ENCODE data around the gene CACNA2D4.
A peak's percentile ranks its signal among the peaks of the same experiment; 100 is the strongest.

The CACNA2D4 gene

DNA sequence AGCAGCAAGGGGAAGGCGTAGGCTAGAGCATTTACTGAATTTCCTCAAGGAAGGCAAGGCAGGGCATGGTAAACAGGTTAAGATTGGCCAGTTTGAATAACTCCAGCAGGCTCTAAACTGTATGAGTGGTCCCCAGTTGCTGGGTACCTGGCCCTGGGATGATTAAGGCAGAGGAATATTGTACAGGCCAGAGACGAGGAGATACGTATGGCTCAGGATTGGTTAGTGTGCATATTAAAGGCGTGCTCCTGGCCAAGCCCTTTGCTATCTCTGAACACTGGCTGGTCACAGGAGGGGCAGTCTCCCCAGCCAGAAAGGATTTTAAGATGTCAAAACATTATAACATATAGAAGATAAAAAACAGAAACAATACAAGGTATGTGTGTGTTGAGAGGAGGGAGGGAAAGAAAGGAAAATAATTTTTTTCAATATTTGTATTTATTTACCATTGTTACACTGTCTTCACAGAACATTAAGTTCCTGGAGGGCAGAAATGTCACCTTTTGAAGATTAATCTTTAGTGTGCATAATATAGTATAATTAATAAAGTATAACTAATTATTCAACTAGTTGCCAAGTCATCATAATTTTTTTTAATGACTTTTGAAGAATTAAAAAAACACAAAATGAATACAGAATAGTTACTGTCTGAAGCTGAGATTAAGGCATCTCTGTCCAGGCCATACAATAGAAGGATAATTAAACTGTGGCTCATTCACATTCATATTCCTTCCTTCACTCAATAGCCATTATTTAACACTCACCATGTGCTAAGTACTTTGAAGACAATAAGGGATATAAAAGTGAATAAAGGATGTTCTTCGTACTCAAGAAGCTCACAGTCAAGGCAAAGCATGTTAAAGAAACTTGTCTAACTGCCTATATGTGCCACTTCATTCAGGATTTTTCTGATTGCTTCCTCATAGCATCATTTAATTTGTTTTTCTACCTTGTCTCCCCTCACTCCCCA is 43.9 kb upstream of the CACNA2D4 start:
- Histone ChIP-seq H3K9ac (ENCODE audit: low read length) (no peak overlapping the region), H3K4me3 (ENCODE audit: insufficient read depth in 1 of 2, low read depth in 1 of 2, low read length in 2 of 2) (no peak overlapping the region), H3K27ac (ENCODE audit: low read length, poor library complexity, severe bottlenecking) (no peak overlapping the region), H3K9me3 (ENCODE audit: control insufficient read depth, low read length) (no peaks in the 10 kb centered on the region), H3K27me3 (ENCODE audit: control insufficient read depth in 1 of 2, insufficient read depth in 1 of 2, low read length in 2 of 2) (no peaks in the 10 kb centered on the region), H3K23ac (ENCODE audit: low read length in 2 of 2) (no peak overlapping the region), H2BK120ac (ENCODE audit: low read depth, low read length) (no peak overlapping the region), H3K14ac (ENCODE audit: low read length in 2 of 2) (no peak overlapping the region), H4K91ac (ENCODE audit: low read length) (no peak overlapping the region), H3K4me2 (ENCODE audit: low read length, poor library complexity, severe bottlenecking) (no peak overlapping the region), H2BK15ac (ENCODE audit: low read depth, poor library complexity, severe bottlenecking) (no peak overlapping the region), H3K36me3 (ENCODE audit: control insufficient read depth in 1 of 2, insufficient read depth in 2 of 2, low read depth in 1 of 2, low read length in 2 of 2) (peaks cover 13 to 79% of the 10 kb centered on the region in 2 experiments), H2BK5ac (ENCODE audit: low read depth, low read length, poor library complexity, severe bottlenecking) (no peak overlapping the region), H2AFZ (ENCODE audit: low read depth, low read length) (no peak overlapping the region), H4K8ac (ENCODE audit: low read length) (no peak overlapping the region), H3K4ac (ENCODE audit: low read depth in 1 of 2, low read length in 2 of 2) (no peak overlapping the region), H2AK5ac (ENCODE audit: low read length, severe bottlenecking) (no peak overlapping the region), H3K79me1 (replicated peaks; ENCODE audit: low read length, poor library complexity, severe bottlenecking) (peaks cover 3% of the 10 kb centered on the region), H3K4me1 (ENCODE audit: control insufficient read depth, insufficient read depth, low read depth, low read length) (no peaks in the 10 kb centered on the region), H2BK12ac (ENCODE audit: low read length in 2 of 2) (no peak overlapping the region), H3K18ac (ENCODE audit: low read depth in 1 of 2, low read length in 2 of 2) (no peak overlapping the region)
- 98% methylated on average over 5 of the region's 5 CpGs for WGBS
- no peak for DNase-seq

DNA sequence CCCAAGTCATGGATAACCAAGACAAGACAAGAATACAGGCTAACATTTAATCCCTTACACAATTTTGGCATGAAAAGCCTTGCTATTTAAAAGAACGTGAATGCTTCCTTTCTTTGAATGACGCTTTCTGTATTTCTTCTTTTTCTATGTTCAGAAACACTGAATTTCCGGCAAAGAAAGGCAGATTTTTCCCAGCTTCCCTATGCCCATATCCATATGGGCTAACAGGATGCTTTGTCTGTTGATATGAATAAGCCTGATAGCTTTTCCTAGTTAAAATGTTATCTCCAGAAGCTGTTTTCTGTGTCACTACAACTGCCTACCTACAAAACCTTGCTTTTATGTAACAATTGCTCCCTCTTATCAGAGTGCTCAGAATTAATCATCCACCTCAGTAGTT is 38.3 kb upstream of the CACNA2D4 start:
- H2BK12ac ChIP-seq (ENCODE audit: low read length in 2 of 2) = no peak overlapping the region
- no peaks in the 10 kb centered on the region for H3K4me1 ChIP-seq (ENCODE audit: control insufficient read depth, insufficient read depth, low read depth, low read length)
- no peak overlapping the region for H3K14ac ChIP-seq (ENCODE audit: low read length in 2 of 2)
- H3K9me3 ChIP-seq (ENCODE audit: control insufficient read depth, low read length) = no peaks in the 10 kb centered on the region
- no peak overlapping the region for H2BK120ac ChIP-seq (ENCODE audit: low read depth, low read length)
- no peaks in the 10 kb centered on the region for H3K27me3 ChIP-seq (ENCODE audit: control insufficient read depth in 1 of 2, insufficient read depth in 1 of 2, low read length in 2 of 2)
- H3K79me1 ChIP-seq (replicated peaks; ENCODE audit: low read length, poor library complexity, severe bottlenecking) = peaks cover 15% of the 10 kb centered on the region
- H3K9ac ChIP-seq (ENCODE audit: low read length) = no peak overlapping the region
- no peak overlapping the region for H2AFZ ChIP-seq (ENCODE audit: low read depth, low read length)
- H3K27ac ChIP-seq (ENCODE audit: low read length, poor library complexity, severe bottlenecking) = no peak overlapping the region
- 100% methylated on average over 2 of the region's 3 CpGs for WGBS
- no peak overlapping the region for H4K91ac ChIP-seq (ENCODE audit: low read length)
- peaks cover 27 to 67% of the 10 kb centered on the region in 2 experiments for H3K36me3 ChIP-seq (ENCODE audit: control insufficient read depth in 1 of 2, insufficient read depth in 2 of 2, low read depth in 1 of 2, low read length in 2 of 2)
- H2AK5ac ChIP-seq (ENCODE audit: low read length, severe bottlenecking) = no peak overlapping the region
- H3K4me2 ChIP-seq (ENCODE audit: low read length, poor library complexity, severe bottlenecking) = no peak overlapping the region
- H3K4ac ChIP-seq (ENCODE audit: low read depth in 1 of 2, low read length in 2 of 2) = no peak overlapping the region
- no peak overlapping the region for H2BK5ac ChIP-seq (ENCODE audit: low read depth, low read length, poor library complexity, severe bottlenecking)
- no peak overlapping the region for H3K18ac ChIP-seq (ENCODE audit: low read depth in 1 of 2, low read length in 2 of 2)
- H4K8ac ChIP-seq (ENCODE audit: low read length) = no peak overlapping the region
- H2BK15ac ChIP-seq (ENCODE audit: low read depth, poor library complexity, severe bottlenecking) = no peak overlapping the region
- no peak overlapping the region for H3K23ac ChIP-seq (ENCODE audit: low read length in 2 of 2)
- no peak overlapping the region for H3K4me3 ChIP-seq (ENCODE audit: insufficient read depth in 1 of 2, low read depth in 1 of 2, low read length in 2 of 2)
- no peak for DNase-seq

DNA sequence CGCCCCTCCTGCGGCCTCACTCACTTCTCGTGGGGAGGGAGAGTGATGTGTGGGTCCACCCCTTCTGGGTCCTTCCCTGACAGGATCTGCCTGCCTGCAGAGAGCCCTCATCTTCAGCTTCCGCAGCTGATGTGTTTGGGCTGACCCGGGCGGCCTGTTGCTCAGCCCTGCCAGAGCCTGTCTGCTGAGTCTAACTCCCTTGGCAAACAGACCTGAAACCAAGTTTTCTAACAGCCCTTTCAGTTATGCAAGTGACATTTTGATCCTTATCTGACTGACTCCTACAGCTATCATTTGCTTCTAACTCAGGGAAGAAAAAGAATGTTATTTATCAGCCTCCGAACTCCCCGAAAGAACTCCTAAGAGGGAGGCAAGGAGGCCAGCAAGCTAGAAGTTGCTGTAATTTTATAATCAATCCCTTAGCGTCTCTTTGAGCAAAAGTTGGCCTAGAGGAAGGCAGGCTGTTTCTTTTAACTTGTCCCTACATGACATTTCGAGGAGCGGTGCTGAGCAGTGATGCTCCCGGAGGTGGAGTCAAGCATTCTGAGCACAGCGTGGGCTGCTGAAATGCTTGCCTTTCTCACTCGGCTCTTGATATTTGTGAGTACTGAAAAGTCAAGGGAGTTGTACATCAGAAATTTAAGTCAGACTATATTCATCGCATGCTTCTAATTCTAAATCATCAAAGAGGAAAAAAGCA is 31.5 kb upstream of the CACNA2D4 start:
- no peaks in the 10 kb centered on the region for H3K4me1 ChIP-seq (ENCODE audit: control insufficient read depth, insufficient read depth, low read depth, low read length)
- no peak overlapping the region for H4K8ac ChIP-seq (ENCODE audit: low read length)
- peaks cover 32% of the 10 kb centered on the region for H3K79me1 ChIP-seq (replicated peaks; ENCODE audit: low read length, poor library complexity, severe bottlenecking)

DNA sequence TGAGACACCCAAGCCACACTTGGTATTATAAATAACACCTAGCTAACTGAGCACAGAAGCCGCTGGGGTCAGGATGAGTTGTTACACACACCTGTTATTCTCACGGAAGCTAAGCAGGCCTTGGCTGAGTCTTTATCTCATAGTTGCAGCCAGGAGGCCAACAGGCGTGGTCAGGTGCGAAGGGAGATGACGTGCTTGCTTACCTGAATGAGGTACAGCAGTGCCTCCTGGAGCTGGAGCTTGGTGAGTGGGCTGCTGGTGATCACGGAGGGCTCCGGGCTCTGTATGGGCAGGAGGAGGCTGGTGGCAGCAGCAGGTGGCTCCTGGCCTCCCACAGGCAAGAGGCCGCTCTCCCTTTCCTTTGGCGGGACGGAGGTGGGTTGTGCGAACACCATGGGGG is 30.4 kb upstream of the CACNA2D4 start:
- H3K23ac ChIP-seq (ENCODE audit: low read length in 2 of 2) = no peak overlapping the region
- H2BK120ac ChIP-seq (ENCODE audit: low read depth, low read length) = no peak overlapping the region
- no peak overlapping the region for H3K4me2 ChIP-seq (ENCODE audit: low read length, poor library complexity, severe bottlenecking)
- no peak overlapping the region for H3K4ac ChIP-seq (ENCODE audit: low read depth in 1 of 2, low read length in 2 of 2)
- H2BK5ac ChIP-seq (ENCODE audit: low read depth, low read length, poor library complexity, severe bottlenecking) = no peak overlapping the region
- H3K9me3 ChIP-seq (ENCODE audit: control insufficient read depth, low read length) = no peaks in the 10 kb centered on the region
- no peak overlapping the region for H3K18ac ChIP-seq (ENCODE audit: low read depth in 1 of 2, low read length in 2 of 2)
- no peak overlapping the region for H3K14ac ChIP-seq (ENCODE audit: low read length in 2 of 2)
- no peak for DNase-seq
- H2BK12ac ChIP-seq (ENCODE audit: low read length in 2 of 2) = no peak overlapping the region
- no peak overlapping the region for H2AK5ac ChIP-seq (ENCODE audit: low read length, severe bottlenecking)
- WGBS = 98% methylated on average over 11 of the region's 11 CpGs
- H4K91ac ChIP-seq (ENCODE audit: low read length) = no peak overlapping the region
- H3K27ac ChIP-seq (ENCODE audit: low read length, poor library complexity, severe bottlenecking) = no peak overlapping the region
- no peak overlapping the region for H2AFZ ChIP-seq (ENCODE audit: low read depth, low read length)
- no peak overlapping the region for H2BK15ac ChIP-seq (ENCODE audit: low read depth, poor library complexity, severe bottlenecking)
- H3K79me1 ChIP-seq (replicated peaks; ENCODE audit: low read length, poor library complexity, severe bottlenecking) = peaks cover 28% of the 10 kb centered on the region
- peaks cover 54 to 73% of the 10 kb centered on the region in 2 experiments for H3K36me3 ChIP-seq (ENCODE audit: control insufficient read depth in 1 of 2, insufficient read depth in 2 of 2, low read depth in 1 of 2, low read length in 2 of 2)
- no peaks in the 10 kb centered on the region for H3K4me1 ChIP-seq (ENCODE audit: control insufficient read depth, insufficient read depth, low read depth, low read length)
- no peak overlapping the region for H3K4me3 ChIP-seq (ENCODE audit: insufficient read depth in 1 of 2, low read depth in 1 of 2, low read length in 2 of 2)
- H3K9ac ChIP-seq (ENCODE audit: low read length) = no peak overlapping the region
- no peaks in the 10 kb centered on the region for H3K27me3 ChIP-seq (ENCODE audit: control insufficient read depth in 1 of 2, insufficient read depth in 1 of 2, low read length in 2 of 2)
- no peak overlapping the region for H4K8ac ChIP-seq (ENCODE audit: low read length)

More for the DNA sequence above, 31.5 kb upstream of the CACNA2D4 start:
- H2BK15ac ChIP-seq (ENCODE audit: low read depth, poor library complexity, severe bottlenecking) = no peak overlapping the region
- H3K18ac ChIP-seq (ENCODE audit: low read depth in 1 of 2, low read length in 2 of 2) = no peak overlapping the region
- H3K4me3 ChIP-seq (ENCODE audit: insufficient read depth in 1 of 2, low read depth in 1 of 2, low read length in 2 of 2) = peak overlapping the region in 1 of 2 experiments; percentile 12
- H3K9me3 ChIP-seq (ENCODE audit: control insufficient read depth, low read length) = no peaks in the 10 kb centered on the region
- no peak overlapping the region for H2BK5ac ChIP-seq (ENCODE audit: low read depth, low read length, poor library complexity, severe bottlenecking)
- no peak overlapping the region for H2AFZ ChIP-seq (ENCODE audit: low read depth, low read length)
- H3K23ac ChIP-seq (ENCODE audit: low read length in 2 of 2) = no peak overlapping the region
- DNase-seq = no peak
- H3K4ac ChIP-seq (ENCODE audit: low read depth in 1 of 2, low read length in 2 of 2) = no peak overlapping the region
- H3K14ac ChIP-seq (ENCODE audit: low read length in 2 of 2) = no peak overlapping the region
- H2BK120ac ChIP-seq (ENCODE audit: low read depth, low read length) = no peak overlapping the region
- no peak overlapping the region for H2AK5ac ChIP-seq (ENCODE audit: low read length, severe bottlenecking)
- H4K91ac ChIP-seq (ENCODE audit: low read length) = no peak overlapping the region
- 96% methylated on average over 14 of the region's 15 CpGs for WGBS
- H2BK12ac ChIP-seq (ENCODE audit: low read length in 2 of 2) = no peak overlapping the region
- peaks cover 60 to 82% of the 10 kb centered on the region in 2 experiments for H3K36me3 ChIP-seq (ENCODE audit: control insufficient read depth in 1 of 2, insufficient read depth in 2 of 2, low read depth in 1 of 2, low read length in 2 of 2)
- H3K4me2 ChIP-seq (ENCODE audit: low read length, poor library complexity, severe bottlenecking) = no peak overlapping the region
- no peaks in the 10 kb centered on the region for H3K27me3 ChIP-seq (ENCODE audit: control insufficient read depth in 1 of 2, insufficient read depth in 1 of 2, low read length in 2 of 2)
- peak overlapping the region; percentile 65 for H3K9ac ChIP-seq (ENCODE audit: low read length)
- H3K27ac ChIP-seq (ENCODE audit: low read length, poor library complexity, severe bottlenecking) = no peak overlapping the region

All from mesenchymal stem cell (in vitro differentiated cells and primary cell).